ENCODE measurements around the gene PCDHGC4. TPM values are rescaled to one million over a fixed set of nuclear protein-coding genes. Genes with fewer than 3 reads are reported as not detected.

The PCDHGC4 gene
- total and polyA plus RNA-seq, 2 of the 8 experiments (the other 6 are each of a cell fraction or from before 2014, with no cell fraction given) = 2.1 to 2.4 TPM

DNA sequence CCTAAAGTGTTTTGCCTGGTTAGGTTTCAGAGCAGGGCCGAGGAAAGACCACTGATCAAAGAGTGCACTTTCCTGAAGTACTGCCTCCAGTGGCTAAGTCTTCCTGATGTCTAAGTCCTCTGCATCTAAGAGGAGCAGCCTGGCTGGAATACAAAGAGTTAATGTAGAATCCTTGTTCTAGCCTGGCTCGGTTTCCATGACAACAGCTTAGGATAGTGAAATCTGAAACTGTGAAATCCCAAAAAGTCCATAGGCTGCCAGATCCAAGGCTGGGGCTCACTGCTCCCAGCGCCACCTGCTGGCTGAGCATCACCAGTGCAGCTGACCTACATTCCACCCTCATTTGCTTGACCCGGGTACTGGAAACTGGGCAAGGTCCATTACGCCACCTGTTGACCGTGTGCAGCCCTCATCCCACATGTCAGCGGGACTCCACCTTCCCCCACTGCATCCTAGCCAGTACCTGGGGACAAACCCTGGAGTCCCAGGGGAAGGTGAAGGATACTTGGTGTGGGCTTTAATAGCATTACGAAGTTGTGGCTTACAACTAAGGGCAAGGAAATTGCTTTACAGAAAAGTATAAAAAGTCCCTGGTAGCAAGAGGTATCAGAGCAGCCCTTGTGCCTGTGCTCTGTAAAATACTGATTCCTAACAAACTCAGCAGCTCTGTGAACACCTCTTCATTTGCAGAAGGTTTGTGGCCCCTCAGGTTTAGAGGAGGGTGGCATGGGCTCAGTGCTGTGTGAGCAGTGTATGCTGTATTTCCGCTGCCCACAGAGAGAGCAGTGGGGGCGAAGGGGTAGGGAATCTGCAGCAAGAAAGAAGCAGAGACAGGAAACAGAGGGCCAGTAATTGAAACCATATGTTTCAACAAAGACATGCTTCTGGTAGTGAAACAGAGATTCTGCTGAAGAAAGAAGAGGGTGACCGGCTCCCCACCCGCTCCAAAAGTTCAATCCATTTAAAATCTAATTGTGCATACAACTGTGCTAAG, 40.1 kb downstream of the PCDHGC4 start (continued):
- TF ChIP-seq BCL11A (IDR thresholded peaks at IDR 0.05; ENCODE audit: low read depth in 2 of 2, low read length in 2 of 2) (no peak), SIN3A (conservative IDR thresholded peaks at IDR 0.05 in 1 of 2, IDR thresholded peaks at IDR 0.05 in 1 of 2; ENCODE audit: low read depth in 1 of 2, low read length in 2 of 2) (peak; percentile 74 to 89; a peak in 2 of 4 replicates), GTF2F1 (IDR thresholded peaks at IDR 0.05; ENCODE audit: borderline replicate concordance, low read depth, low read length) (no peak), CBX5 (IDR thresholded peaks at IDR 0.05; ENCODE audit: low read depth, low read length) (no peak), KDM5A (IDR thresholded peaks at IDR 0.05; ENCODE audit: low read length) (no peak), ASH2L (IDR thresholded peaks at IDR 0.05; ENCODE audit: low read length) (no peak), GABPA (IDR thresholded peaks at IDR 0.05; ENCODE audit: borderline replicate concordance, insufficient read depth, low read length) (no peak), HDAC6 (IDR thresholded peaks at IDR 0.05; ENCODE audit: low read depth, low read length) (no peak), EP300 (IDR thresholded peaks at IDR 0.05; ENCODE audit: borderline replicate concordance in 1 of 2, low read depth in 2 of 2, low read length in 2 of 2) (peak in 1 of 2 experiments; percentile 68; a peak in 1 of 3 replicates), JUND (IDR thresholded peaks at IDR 0.05; ENCODE audit: low read length) (0 out of 2 replicates have a peak, but pooled peaks have one; percentile 53), POLR2A (IDR thresholded peaks at IDR 0.05; ENCODE audit: control extremely low read depth in 1 of 2, low read depth in 2 of 2, low read length in 2 of 2) (no peak), EGR1 (IDR thresholded peaks at IDR 0.05; ENCODE audit: borderline replicate concordance, low read depth, low read length) (no peak), BACH1 (IDR thresholded peaks at IDR 0.05; ENCODE audit: low read length) (no peak), SIX5 (IDR thresholded peaks at IDR 0.05; ENCODE audit: low read depth, low read length) (peak; percentile 7; the same call in 1 of the 2 replicates), TAF1 (IDR thresholded peaks at IDR 0.05; ENCODE audit: low read depth, low read length) (no peak), RBBP5 (IDR thresholded peaks at IDR 0.05; ENCODE audit: borderline replicate concordance, low read depth, low read length) (no peak), SAP30 (IDR thresholded peaks at IDR 0.05; ENCODE audit: insufficient read depth, insufficient replicate concordance, low read length) (no peak), CHD1 (IDR thresholded peaks at IDR 0.05; ENCODE audit: low read depth, low read length) (no peak), SIRT6 (IDR thresholded peaks at IDR 0.05; ENCODE audit: low read length) (no peak), POU5F1 (IDR thresholded peaks at IDR 0.05; ENCODE audit: low read depth, low read length) (no peak)
- TF ChIP-seq, protein P1, sequence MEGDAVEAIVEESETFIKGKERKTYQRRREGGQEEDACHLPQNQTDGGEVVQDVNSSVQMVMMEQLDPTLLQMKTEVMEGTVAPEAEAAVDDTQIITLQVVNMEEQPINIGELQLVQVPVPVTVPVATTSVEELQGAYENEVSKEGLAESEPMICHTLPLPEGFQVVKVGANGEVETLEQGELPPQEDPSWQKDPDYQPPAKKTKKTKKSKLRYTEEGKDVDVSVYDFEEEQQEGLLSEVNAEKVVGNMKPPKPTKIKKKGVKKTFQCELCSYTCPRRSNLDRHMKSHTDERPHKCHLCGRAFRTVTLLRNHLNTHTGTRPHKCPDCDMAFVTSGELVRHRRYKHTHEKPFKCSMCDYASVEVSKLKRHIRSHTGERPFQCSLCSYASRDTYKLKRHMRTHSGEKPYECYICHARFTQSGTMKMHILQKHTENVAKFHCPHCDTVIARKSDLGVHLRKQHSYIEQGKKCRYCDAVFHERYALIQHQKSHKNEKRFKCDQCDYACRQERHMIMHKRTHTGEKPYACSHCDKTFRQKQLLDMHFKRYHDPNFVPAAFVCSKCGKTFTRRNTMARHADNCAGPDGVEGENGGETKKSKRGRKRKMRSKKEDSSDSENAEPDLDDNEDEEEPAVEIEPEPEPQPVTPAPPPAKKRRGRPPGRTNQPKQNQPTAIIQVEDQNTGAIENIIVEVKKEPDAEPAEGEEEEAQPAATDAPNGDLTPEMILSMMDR (IDR thresholded peaks at IDR 0.05; ENCODE audit: control extremely low read depth in 1 of 3, insufficient read depth in 1 of 3, low read depth in 1 of 3, low read length in 3 of 3) = peak; percentile 99 to 100 (median 99)
